HepG2 (cell line): ENCODE data around the gene HOXA6. TPM values are rescaled to one million over a fixed set of nuclear protein-coding genes. Genes with fewer than 3 reads are reported as not detected.

Source experiments
- ATAC-seq: fragments of 200-7000 bp; cut with Tn5 transposase; 3 replicates; pipeline ENCODE4 v1.9.1; 2020; ENCODE audit warnings: mild to moderate bottlenecking, moderate library complexity
- BruUV-seq: library from RNA; stranded (reverse); fragments of 400-500 nt; replicated peaks from 2 replicates; lab custom pipeline; 2021; lab: Mats Ljungman, UMichigan
- CTCF ChIA-PET: fragments of 300-600 bp; formaldehyde crosslinking; extraction: SDS; loops from one replicate; lab custom pipeline; 2021; ENCODE audit warnings: low total read pairs, inconsistent platforms, low intra/inter-chr PET ratio; lab: Yijun Ruan, JAX
- POLR2A ChIA-PET: fragments of 350-600 bp; sonication (Branson Sonifier 250); formaldehyde crosslinking; loops from one replicate; lab custom pipeline; 2020; ENCODE audit warnings: antibody characterized with exemption, inconsistent platforms; lab: Yijun Ruan, JAX
- DNase-seq: peaks from one replicate; pipeline ENCODE4 v3.0.0-alpha.2; 2015; ENCODE audit warnings: low spot score
- FAIRE-seq: peaks from 3 replicates; lab custom pipeline; 2011; peaks lifted over from hg19 to GRCh38; lab: Jason Lieb, UNC
- H2AFZ ChIP-seq: one replicate; pipeline ENCODE4 v1.6.1; 2011; ENCODE audit warnings: low read length, inconsistent platforms
- H3K27ac ChIP-seq: fragments of 300-600 bp; 3 replicates; pipeline ENCODE4 v1.8.0; 2011; ENCODE audit warnings: mixed run types, mild to moderate bottlenecking, mixed read lengths, low read length, inconsistent platforms; ENCODE audit not compliant: insufficient read depth; ENCODE audit errors: extremely low read length
- H3K27me3 ChIP-seq, 2 experiments: fragments of 200-600 bp in 1 of 2; 2 replicates in 1 of 2; 3 replicates in 1 of 2; pipeline versions ENCODE4 v1.6.0 to v1.8.0; 2011; ENCODE audit warnings: low read length in 2 of 2, mild to moderate bottlenecking in 2 of 2, moderate library complexity in 2 of 2, inconsistent platforms in 1 of 2; ENCODE audit not compliant: insufficient read depth in 2 of 2, control insufficient read depth in 1 of 2
- H3K36me3 ChIP-seq, 2 experiments: fragments of 200-600 bp in 1 of 2; replicated peaks in 1 of 2; 2 replicates in 1 of 2; 3 replicates in 1 of 2; pipeline versions ENCODE4 v1.5.1 to v1.8.0; 2011; ENCODE audit warnings: low read length in 2 of 2, inconsistent platforms in 1 of 2; ENCODE audit not compliant: insufficient read depth in 2 of 2, control insufficient read depth in 1 of 2
- H3K4me1 ChIP-seq: 2 replicates; pipeline ENCODE4 v1.5.1; 2012; ENCODE audit warnings: low read length, inconsistent platforms; ENCODE audit not compliant: insufficient read depth
- H3K4me2 ChIP-seq: 2 replicates; pipeline ENCODE4 v1.6.0; 2011; ENCODE audit warnings: low read depth, low read length, inconsistent platforms
- H3K4me3 ChIP-seq, 3 experiments: fragments of 200-600 bp in 1 of 3; sonication (generic), shearing (Covaris generic) in 1 of 3; replicated peaks in 1 of 3; 2 replicates each; pipeline ENCODE4 v1.5.1; 2011 to 2016; ENCODE audit warnings: low read length in 3 of 3, inconsistent platforms in 2 of 3, low read depth in 2 of 3, mild to moderate bottlenecking in 2 of 3, control low read depth in 1 of 3, mixed read lengths in 1 of 3; ENCODE audit not compliant: insufficient read depth in 1 of 3
- H3K79me2 ChIP-seq: one replicate; pipeline ENCODE4 v1.6.1; 2011; ENCODE audit warnings: low read length, inconsistent platforms; ENCODE audit not compliant: insufficient read depth
- H3K9ac ChIP-seq: 2 replicates; pipeline ENCODE4 v1.6.0; 2011; ENCODE audit warnings: mild to moderate bottlenecking, low read depth, low read length, inconsistent platforms; ENCODE audit not compliant: insufficient read depth
- H3K9me3 ChIP-seq: 2 replicates; pipeline ENCODE4 v1.5.1; 2012; ENCODE audit warnings: mild to moderate bottlenecking, low read length
- H4K20me1 ChIP-seq: 2 replicates; pipeline ENCODE4 v1.6.0; 2011; ENCODE audit warnings: inconsistent platforms, mild to moderate bottlenecking, low read length, moderate library complexity; ENCODE audit not compliant: insufficient read depth
- CAMTA2 ChIP-seq: sonication (generic); formaldehyde crosslinking; IDR thresholded peaks from 2 replicates; pipeline ENCODE4 v1.4.0; 2020; ENCODE audit warnings: mild to moderate bottlenecking, missing genetic modification reagents, borderline replicate concordance
- FOXO1 ChIP-seq: sonication (generic); formaldehyde crosslinking; IDR thresholded peaks from 2 replicates; pipeline ENCODE4 v1.4.0; 2020; ENCODE audit warnings: missing genetic modification reagents
- JUND ChIP-seq: sonication (generic); formaldehyde crosslinking; IDR thresholded peaks from 2 replicates; pipeline ENCODE4 v1.8.0; 2022; ENCODE audit warnings: mild to moderate bottlenecking, missing genetic modification reagents
- KMT2A ChIP-seq: sonication (generic); formaldehyde crosslinking; IDR thresholded peaks from 2 replicates; pipeline ENCODE4 v1.4.0; 2020; ENCODE audit warnings: missing genetic modification reagents
- MED8 ChIP-seq: sonication (generic); formaldehyde crosslinking; IDR thresholded peaks from 2 replicates; pipeline ENCODE4 v1.8.1; 2023; ENCODE audit warnings: mild to moderate bottlenecking, missing genetic modification reagents; ENCODE audit not compliant: insufficient replicate concordance
- MIER2 ChIP-seq: IDR thresholded peaks from 2 replicates; pipeline ENCODE4 v1.6.1; 2016; ENCODE audit warnings: missing biosample characterization, missing genetic modification reagents
- PHF21A ChIP-seq: sonication (generic); formaldehyde crosslinking; IDR thresholded peaks from 2 replicates; pipeline ENCODE4 v1.5.0; 2020; ENCODE audit warnings: mild to moderate bottlenecking, missing genetic modification reagents
- PHF8 ChIP-seq: sonication (generic); formaldehyde crosslinking; IDR thresholded peaks from 2 replicates; pipeline ENCODE4 v1.5.0; 2020; ENCODE audit warnings: missing genetic modification reagents
- SAP130 ChIP-seq: IDR thresholded peaks from 2 replicates; pipeline ENCODE4 v1.6.1; 2016; ENCODE audit warnings: low read depth
- THYN1 ChIP-seq: sonication (generic); formaldehyde crosslinking; IDR thresholded peaks from 2 replicates; pipeline ENCODE4 v1.8.1; 2023; ENCODE audit warnings: low read depth, mild to moderate bottlenecking, moderate library complexity, missing genetic modification reagents, borderline replicate concordance
- ZC3H13 ChIP-seq: sonication (generic); formaldehyde crosslinking; IDR thresholded peaks from 2 replicates; pipeline ENCODE4 v1.8.1; 2023; ENCODE audit warnings: mild to moderate bottlenecking, missing genetic modification reagents, moderate library complexity
- ZFP1 ChIP-seq: IDR thresholded peaks from 2 replicates; pipeline ENCODE4 v1.6.1; 2016
- ZIK1 ChIP-seq: sonication (generic); formaldehyde crosslinking; IDR thresholded peaks from 2 replicates; pipeline ENCODE4 v1.5.0; 2020; ENCODE audit warnings: mild to moderate bottlenecking, low read depth, missing genetic modification reagents, borderline replicate concordance
- ZNF235 ChIP-seq: sonication (generic); formaldehyde crosslinking; IDR thresholded peaks from 2 replicates; pipeline ENCODE4 v1.8.1; 2023; ENCODE audit warnings: mild to moderate bottlenecking, missing genetic modification reagents, borderline replicate concordance
- ZNF382 ChIP-seq: sonication (generic); formaldehyde crosslinking; IDR thresholded peaks from 2 replicates; pipeline ENCODE4 v1.5.0; 2020; ENCODE audit warnings: missing genetic modification reagents, mild to moderate bottlenecking, borderline replicate concordance
- ZNF563 ChIP-seq: sonication (generic); formaldehyde crosslinking; IDR thresholded peaks from 2 replicates; pipeline ENCODE4 v1.8.0; 2022; ENCODE audit warnings: mild to moderate bottlenecking, moderate library complexity, missing genetic modification reagents
- ZNF674 ChIP-seq: sonication (generic); formaldehyde crosslinking; IDR thresholded peaks from 2 replicates; pipeline ENCODE4 v1.5.0; 2020; ENCODE audit warnings: low read depth, mild to moderate bottlenecking, missing genetic modification reagents
- ZNF713 ChIP-seq: sonication (generic); formaldehyde crosslinking; IDR thresholded peaks from 2 replicates; pipeline ENCODE4 v1.4.0; 2020; ENCODE audit warnings: mild to moderate bottlenecking, missing genetic modification reagents
- ZNF766 ChIP-seq: sonication (generic); formaldehyde crosslinking; IDR thresholded peaks from 2 replicates; pipeline ENCODE4 v1.5.0; 2020; ENCODE audit warnings: missing genetic modification reagents, borderline replicate concordance
- WGBS: methylation state at CpG from one replicate; pipeline ENCODE4 v1.1.6; 2017; ENCODE audit warnings: low lambda C conversion rate; 5-methylcytosine and 5-hydroxymethylcytosine counted together
- in situ Hi-C: cut with HindIII; loops from 2 replicates; pipeline ENCODE4 v1.10.0; 2017; ENCODE audit warnings: low pct_unique_long_range_greater_than_20kb; ENCODE audit not compliant: extremely low pct_ligation_motif_present
- intact Hi-C: fragments of 100-400 bp; cut with micrococcal nuclease; formaldehyde crosslinking; loops from one replicate; pipeline ENCODE4 v1.10.0; 2022; ENCODE audit not compliant: unreplicated experiment
- polyA plus RNA-seq, 8 experiments: library from polyadenylated mRNA; depleted of rRNA in 3 of 8; stranded (reverse) in 7 of 8; unstranded in 1 of 8; fragments of >200 nt; fragmentation: Illumina TruSeq in 4 of 8; extraction: Trizol in 4 of 8; gene quantifications; 2 replicates each; pipeline versions ENCODE4 v1.2.1 to v1.2.3, GENCODE V29; 2011 to 2016; ENCODE audit warnings: low read depth in 4 of 8, missing spikeins in 1 of 8, mixed read lengths in 1 of 8; ENCODE audit not compliant: insufficient read depth in 1 of 8
- total RNA-seq, 5 experiments: library from RNA; depleted of rRNA; stranded (reverse); fragments of >200 nt; fragmentation: Illumina TruSeq; extraction: Trizol; gene quantifications; 2 replicates each; pipeline ENCODE4 v1.2.3, GENCODE V29; 2016; ENCODE audit warnings: low read depth in 1 of 5
- TF ChIP-seq, protein P1 (sequence below), 2 experiments: sonication (generic) in 1 of 2; formaldehyde crosslinking in 1 of 2; IDR thresholded peaks; 2 replicates each; pipeline versions ENCODE4 v1.4.0 to v1.6.1; 2016 to 2020; ENCODE audit warnings: borderline replicate concordance in 1 of 2, low read depth in 1 of 2, mild to moderate bottlenecking in 1 of 2, missing genetic modification reagents in 1 of 2

HOXA6 gene
- total and polyA plus RNA-seq, 2 of the 13 experiments (the other 11 are each of a cell fraction or from before 2014, with no cell fraction given) = 1.3 to 1.5 TPM

DNA sequence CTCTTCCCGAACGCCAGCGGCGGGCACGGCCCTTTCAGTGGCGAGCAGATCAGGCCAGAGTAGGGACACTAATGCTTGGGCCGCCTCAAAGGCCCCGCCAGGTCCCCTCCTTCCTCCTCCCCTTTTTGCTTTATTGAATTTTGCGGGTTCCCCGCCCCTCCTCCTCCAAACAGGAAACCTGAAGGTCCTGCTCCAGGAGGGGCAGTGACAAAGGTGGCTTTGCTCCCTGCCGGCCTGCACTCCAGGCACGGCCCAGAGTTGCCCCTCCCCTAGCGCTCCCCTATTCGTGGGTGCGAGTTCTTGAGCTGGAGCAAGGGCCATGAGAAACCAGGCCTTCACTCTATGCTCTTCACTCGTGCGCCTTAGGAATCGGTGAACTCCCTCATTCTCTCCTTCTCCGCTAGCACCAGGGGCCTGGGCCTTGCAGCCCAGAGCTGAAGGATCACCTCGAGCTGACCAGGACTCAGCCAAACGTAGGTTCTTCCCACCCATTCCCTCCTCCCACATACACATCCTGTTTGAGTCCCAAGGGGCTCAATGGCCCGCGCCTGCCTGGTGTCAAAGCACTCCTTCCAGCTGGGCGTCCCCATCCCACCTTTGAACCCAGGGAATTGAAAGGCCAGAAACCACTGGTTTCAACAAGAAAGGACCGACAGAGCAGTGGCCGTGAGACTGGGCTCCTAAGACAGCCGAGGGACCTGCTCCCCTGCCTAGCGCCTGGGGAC, 619 bp upstream of the HOXA6 start:
- BruUV-seq = no TSS peak
- DNase-seq (no peak), ATAC-seq (no peak), FAIRE-seq (no peak)
- in situ Hi-C loops = no loop called here
- WGBS = 76% methylated on average over 28 of the region's 28 CpGs
- peaks cover 0 to 20% of the 10 kb centered on the region in 2 experiments; a peak in 3 of 5 replicates for H3K27me3 ChIP-seq
- H2AFZ ChIP-seq = no peak overlapping the region
- H3K9ac ChIP-seq = no peak overlapping the region
- POLR2A ChIA-PET = interaction anchor here (1.2 kb wide), 1 partner anchor 28 kb away, joined by 3 read pairs; no protein-coding TSS in a partner anchor
- H3K9me3 ChIP-seq = no peaks in the 10 kb centered on the region
- H3K4me1 ChIP-seq = peaks cover 36% of the 10 kb centered on the region
- peaks cover 5% of the 10 kb centered on the region for H3K79me2 ChIP-seq
- CTCF ChIA-PET = no interaction called here
- H3K27ac ChIP-seq = no peak overlapping the region
- H3K4me2 ChIP-seq = peak overlapping the region; percentile 88
- H4K20me1 ChIP-seq = no peaks in the 10 kb centered on the region
- no peaks in the 10 kb centered on the region; a peak in 2 of 5 replicates for H3K36me3 ChIP-seq
- H3K4me3 ChIP-seq = peak overlapping the region in 2 of 3 experiments; percentile 80 to 88; a peak in 2 of 6 replicates
- intact Hi-C loops = no loop called here
- TF ChIP-seq PHF21A (peak; percentile 35; the same call in 1 of the 2 replicates), ZNF766 (CRISPR knock-in tag) (no peak), ZIK1 (CRISPR knock-in tag) (no peak), ZC3H13 (CRISPR knock-in tag) (no peak), ZNF563 (CRISPR knock-in tag) (0 out of 2 replicates have a peak, but pooled peaks have one; percentile 24), MIER2 (CRISPR knock-in tag) (no peak), THYN1 (CRISPR knock-in tag) (no peak), ZNF713 (CRISPR knock-in tag) (no peak), ZFP1 (CRISPR knock-in tag) (no peak), FOXO1 (CRISPR knock-in tag) (no peak), ZNF235 (no peak), JUND (CRISPR knock-in tag) (no peak), SAP130 (CRISPR knock-in tag) (0 out of 2 replicates have a peak, but pooled peaks have one; percentile 3), PHF8 (0 out of 2 replicates have a peak, but pooled peaks have one; percentile 11), ZNF382 (CRISPR knock-in tag) (no peak), ZNF674 (CRISPR knock-in tag) (no peak), KMT2A (CRISPR knock-in tag) (no peak), MED8 (CRISPR knock-in tag) (peak; percentile 13), CAMTA2 (CRISPR knock-in tag) (no peak)
- TF ChIP-seq, protein P1, sequence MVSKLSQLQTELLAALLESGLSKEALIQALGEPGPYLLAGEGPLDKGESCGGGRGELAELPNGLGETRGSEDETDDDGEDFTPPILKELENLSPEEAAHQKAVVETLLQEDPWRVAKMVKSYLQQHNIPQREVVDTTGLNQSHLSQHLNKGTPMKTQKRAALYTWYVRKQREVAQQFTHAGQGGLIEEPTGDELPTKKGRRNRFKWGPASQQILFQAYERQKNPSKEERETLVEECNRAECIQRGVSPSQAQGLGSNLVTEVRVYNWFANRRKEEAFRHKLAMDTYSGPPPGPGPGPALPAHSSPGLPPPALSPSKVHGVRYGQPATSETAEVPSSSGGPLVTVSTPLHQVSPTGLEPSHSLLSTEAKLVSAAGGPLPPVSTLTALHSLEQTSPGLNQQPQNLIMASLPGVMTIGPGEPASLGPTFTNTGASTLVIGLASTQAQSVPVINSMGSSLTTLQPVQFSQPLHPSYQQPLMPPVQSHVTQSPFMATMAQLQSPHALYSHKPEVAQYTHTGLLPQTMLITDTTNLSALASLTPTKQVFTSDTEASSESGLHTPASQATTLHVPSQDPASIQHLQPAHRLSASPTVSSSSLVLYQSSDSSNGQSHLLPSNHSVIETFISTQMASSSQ (IDR thresholded peaks at IDR 0.05; ENCODE audit: low read depth) = no peak
- TF ChIP-seq, protein P1 (CRISPR knock-in tag; IDR thresholded peaks at IDR 0.05; ENCODE audit: borderline replicate concordance) = no peak
